G401.6 (cell line): ENCODE data around the gene NXPH1.

Experiments
- FAIRE-seq: peaks from 2 replicates; lab custom pipeline; 2012; peaks lifted over from hg19 to GRCh38; lab: Jason Lieb, UNC

The NXPH1 gene

GRCh38 chr7:8597565-8597964 is 164.2 kb downstream of the NXPH1 start:
- FAIRE-seq: no peak

GRCh38 chr7:8601121-8601520 is 167.7 kb downstream of the NXPH1 start:
- no peak for FAIRE-seq

- FAIRE-seq: no peak
Measured at GRCh38 chr7:8605221-8605620, 171.8 kb downstream of the NXPH1 start.

- no peak for FAIRE-seq
Measured at GRCh38 chr7:8612584-8612983, 179.2 kb downstream of the NXPH1 start.

GRCh38 chr7:8613191-8613590 is 179.8 kb downstream of the NXPH1 start:
- FAIRE-seq: no peak

- FAIRE-seq: no peak
Measured at GRCh38 chr7:8615019-8615418, 181.6 kb downstream of the NXPH1 start.

- FAIRE-seq: no peak
Measured at GRCh38 chr7:8618441-8619070, 185.1 kb downstream of the NXPH1 start.

- FAIRE-seq: no peak
Measured at GRCh38 chr7:8620169-8620568, 186.8 kb downstream of the NXPH1 start.

GRCh38 chr7:8625612-8626011 is 192.2 kb downstream of the NXPH1 start:
- FAIRE-seq: no peak

- no peak for FAIRE-seq
Measured at GRCh38 chr7:8627325-8627724, 193.9 kb downstream of the NXPH1 start.

- FAIRE-seq: no peak
Measured at GRCh38 chr7:8628656-8629055, 195.2 kb downstream of the NXPH1 start.

GRCh38 chr7:8629504-8629903 is 196.1 kb downstream of the NXPH1 start:
- no peak for FAIRE-seq

GRCh38 chr7:8637322-8637721 is 203.9 kb downstream of the NXPH1 start:
- no peak for FAIRE-seq

GRCh38 chr7:8638076-8638475 is 204.7 kb downstream of the NXPH1 start:
- FAIRE-seq: no peak

- no peak for FAIRE-seq
Measured at GRCh38 chr7:8639668-8640067, 206.3 kb downstream of the NXPH1 start.

GRCh38 chr7:8640671-8641070 is 207.3 kb downstream of the NXPH1 start:
- FAIRE-seq: no peak

- FAIRE-seq: no peak
Measured at GRCh38 chr7:8668627-8669500, 235.5 kb downstream of the NXPH1 start.

- FAIRE-seq: no peak
Measured at GRCh38 chr7:8669501-8669851, 236.1 kb downstream of the NXPH1 start.

- no peak for FAIRE-seq
Measured at GRCh38 chr7:8684426-8684825, 251.0 kb downstream of the NXPH1 start.

GRCh38 chr7:8699875-8700624 is 266.6 kb downstream of the NXPH1 start:
- FAIRE-seq: no peak

- FAIRE-seq: no peak
Measured at GRCh38 chr7:8702807-8703206, 269.4 kb downstream of the NXPH1 start.

- FAIRE-seq: no peak
Measured at GRCh38 chr7:8710124-8710523, 276.7 kb downstream of the NXPH1 start.

- FAIRE-seq: no peak
Measured at GRCh38 chr7:8714791-8715190, 281.4 kb downstream of the NXPH1 start.
